ENCODE measurements around the gene ROCK2.

GRCh38 chr2:11342551-11343367 lies 1.7 kb downstream of the ROCK2 start:
- no peak for TF ChIP-seq CTCF (IDR thresholded peaks at IDR 0.05)
- TF ChIP-seq EP300 (IDR thresholded peaks at IDR 0.05) = no peak
- TF ChIP-seq POLR2A (IDR thresholded peaks at IDR 0.05) = no peak
- no peak for TF ChIP-seq POLR2AphosphoS5 (IDR thresholded peaks at IDR 0.05)
